K562 (cell line): Measurements from ENCODE around the gene SUFU. TPM values are rescaled to one million over a fixed set of nuclear protein-coding genes. Genes with fewer than 3 reads are reported as not detected.

Experiments used
- AFF4 ChIP-seq: sonication (generic); formaldehyde crosslinking; IDR thresholded peaks from 2 replicates; pipeline ENCODE4 v1.8.0; 2023; ENCODE audit warnings: mild to moderate bottlenecking, missing genetic modification reagents
- FOXP4 ChIP-seq: sonication (generic); formaldehyde crosslinking; IDR thresholded peaks from 2 replicates; pipeline ENCODE4 v1.8.0; 2022; ENCODE audit warnings: mild to moderate bottlenecking, missing genetic modification reagents, borderline replicate concordance
- MBD2 ChIP-seq: sonication (generic); IDR thresholded peaks from 2 replicates; pipeline ENCODE4 v1.6.1; 2016; ENCODE audit warnings: low read depth, borderline replicate concordance
- MCM5 ChIP-seq: fragments of 450-650 bp; IDR thresholded peaks from 2 replicates; pipeline ENCODE4 v1.6.1; 2016; ENCODE audit warnings: low read depth
- MEIS2 ChIP-seq: fragments of 450-650 bp; IDR thresholded peaks from 2 replicates; pipeline ENCODE4 v1.6.1; 2014; ENCODE audit warnings: mild to moderate bottlenecking; ENCODE audit not compliant: partially characterized antibody
- PCBP1 ChIP-seq: fragments of 200-400 bp; formaldehyde crosslinking; IDR thresholded peaks from 2 replicates; pipeline ENCODE4 v1.6.1; 2018; ENCODE audit warnings: mild to moderate bottlenecking, low read depth, low read length; ENCODE audit not compliant: poor library complexity, severe bottlenecking
- PHB2 ChIP-seq: fragments of 450-650 bp; IDR thresholded peaks from 2 replicates; pipeline ENCODE4 v1.6.1; 2017; ENCODE audit warnings: low read depth
- PHF8 ChIP-seq: fragments of 200-600 bp; sonication (generic); IDR thresholded peaks from 2 replicates; pipeline ENCODE4 v1.6.1; 2012; ENCODE audit warnings: mixed run types, mild to moderate bottlenecking, inconsistent platforms, low read length, moderate library complexity, borderline replicate concordance
- STAT6 ChIP-seq: sonication (generic); formaldehyde crosslinking; IDR thresholded peaks from 2 replicates; pipeline ENCODE4 v1.8.1; 2023; ENCODE audit warnings: mild to moderate bottlenecking, missing genetic modification reagents
- TAF1 ChIP-seq: IDR thresholded peaks from 2 replicates; pipeline ENCODE4 v1.6.1; 2011; ENCODE audit warnings: mild to moderate bottlenecking, low read length, moderate library complexity; ENCODE audit not compliant: insufficient read depth, control insufficient read depth, severe bottlenecking; ENCODE audit errors: extremely low read depth
- YY1 ChIP-seq, 3 experiments: IDR thresholded peaks; 2 replicates each; pipeline ENCODE4 v1.6.1; 2011; ENCODE audit warnings: low read length in 2 of 3, mild to moderate bottlenecking in 2 of 3, moderate library complexity in 2 of 3, borderline replicate concordance in 1 of 3, control low read depth in 1 of 3, low read depth in 1 of 3; ENCODE audit not compliant: insufficient read depth in 3 of 3, insufficient replicate concordance in 2 of 3, control insufficient read depth in 1 of 3, insufficient read length in 1 of 3; ENCODE audit errors: extremely low read depth in 1 of 3
- ZBTB7A ChIP-seq: IDR thresholded peaks from 2 replicates; pipeline ENCODE4 v1.6.1; 2011; ENCODE audit warnings: low read depth, mild to moderate bottlenecking, low read length, moderate library complexity, borderline replicate concordance; ENCODE audit not compliant: control insufficient read depth
- ZNF324 ChIP-seq: fragments of 250-450 bp; sonication (Bioruptor Pico); IDR thresholded peaks from 2 replicates; pipeline ENCODE4 v1.4.0; 2020; ENCODE audit warnings: mild to moderate bottlenecking
- ZNF384 ChIP-seq: IDR thresholded peaks from 2 replicates; pipeline ENCODE4 v1.6.1; 2012; ENCODE audit warnings: low read depth, low read length, improper control_type of control experiment
- polyA plus RNA-seq, 8 experiments: library from polyadenylated mRNA; depleted of rRNA in 4 of 8; stranded (reverse) in 5 of 8; unstranded in 3 of 8; fragments of >200 nt; fragmentation: Nextera tagmentation in 2 of 8; fragmentation: Illumina TruSeq in 1 of 8; extraction: Ambion mirVana in 2 of 8; extraction: Trizol in 1 of 8; gene quantifications; 2 replicates each; pipeline versions ENCODE4 v1.2.1 to v1.2.3, GENCODE V29; 2011 to 2014; ENCODE audit warnings: inconsistent platforms in 1 of 8, missing spikeins in 1 of 8
- total RNA-seq, 7 experiments: library from RNA; depleted of rRNA in 6 of 7; stranded (reverse); fragments of >200 nt in 6 of 7; fragmentation: Illumina TruSeq in 2 of 7; extraction: Trizol in 2 of 7; gene quantifications; 2 replicates each; pipeline versions ENCODE4 v1.2.1 to v1.2.3, GENCODE V29; 2011 to 2021; ENCODE audit warnings: low replicate concordance in 1 of 7
- TF ChIP-seq, protein P1 (sequence below): fragments of 200-800 bp; sonication (Bioruptor generic); IDR thresholded peaks from 2 replicates; pipeline ENCODE4 v1.6.1; 2017; ENCODE audit warnings: missing genetic modification characterization, missing compliant biosample characterization

The SUFU gene
- total and polyA plus RNA-seq, 9 of the 15 experiments (the other 6 are each of a cell fraction or from before 2014, with no cell fraction given), result 0.59 to 6.3 (median 0.82) TPM

- TF ChIP-seq MCM5 (no peak), AFF4 (no peak), TAF1 (peak; percentile 64), PHB2 (no peak), ZBTB7A (peak; percentile 65; the same call in 1 of the 2 replicates), MBD2 (0 out of 2 replicates have a peak, but pooled peaks have one; percentile 15), STAT6 (CRISPR knock-in tag) (no peak), FOXP4 (no peak), ZNF324 (CRISPR knock-in tag) (no peak), ZNF384 (0 out of 2 replicates have a peak, but pooled peaks have one; percentile 23), PCBP1 (peak; percentile 68), PHF8 (peak; percentile 28; the same call in 1 of the 2 replicates), YY1 (IDR thresholded peaks at IDR 0.05; ENCODE audit: borderline replicate concordance in 1 of 3, control insufficient read depth in 1 of 3, extremely low read depth in 1 of 3, insufficient read depth in 3 of 3, insufficient read length in 1 of 3, insufficient replicate concordance in 2 of 3, low read depth in 1 of 3, low read length in 2 of 3) (peak in 2 of 3 experiments; percentile 69 to 75), MEIS2 (no peak)
- TF ChIP-seq, protein P1, sequence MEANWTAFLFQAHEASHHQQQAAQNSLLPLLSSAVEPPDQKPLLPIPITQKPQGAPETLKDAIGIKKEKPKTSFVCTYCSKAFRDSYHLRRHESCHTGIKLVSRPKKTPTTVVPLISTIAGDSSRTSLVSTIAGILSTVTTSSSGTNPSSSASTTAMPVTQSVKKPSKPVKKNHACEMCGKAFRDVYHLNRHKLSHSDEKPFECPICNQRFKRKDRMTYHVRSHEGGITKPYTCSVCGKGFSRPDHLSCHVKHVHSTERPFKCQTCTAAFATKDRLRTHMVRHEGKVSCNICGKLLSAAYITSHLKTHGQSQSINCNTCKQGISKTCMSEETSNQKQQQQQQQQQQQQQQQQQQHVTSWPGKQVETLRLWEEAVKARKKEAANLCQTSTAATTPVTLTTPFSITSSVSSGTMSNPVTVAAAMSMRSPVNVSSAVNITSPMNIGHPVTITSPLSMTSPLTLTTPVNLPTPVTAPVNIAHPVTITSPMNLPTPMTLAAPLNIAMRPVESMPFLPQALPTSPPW (CRISPR knock-in tag), result peak; percentile 97
Measured at GRCh38 chr10:102643336-102644065, 139.7 kb downstream of the SUFU start (continued).
